ENCODE results near the gene ARHGAP15.

DNA sequence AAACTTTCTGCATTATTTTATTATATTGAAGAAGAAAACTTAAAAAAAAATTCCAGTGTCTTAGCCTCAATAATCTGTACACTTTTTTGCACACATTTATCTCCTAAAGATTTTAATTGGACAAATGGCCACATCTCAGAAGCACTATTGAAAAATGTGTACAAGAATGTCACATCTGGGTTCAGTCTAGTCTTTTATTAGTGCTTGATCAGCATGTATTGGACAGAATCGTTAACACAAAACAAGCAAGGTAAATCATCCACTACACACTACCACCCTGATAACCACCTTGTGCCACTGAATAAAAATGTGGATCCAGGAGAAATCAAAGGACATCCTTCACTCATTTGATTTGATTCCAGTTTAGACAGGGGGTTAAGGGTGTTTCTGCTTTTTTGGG lies 554.8 kb downstream of the ARHGAP15 start:
- TF ChIP-seq, protein P1, sequence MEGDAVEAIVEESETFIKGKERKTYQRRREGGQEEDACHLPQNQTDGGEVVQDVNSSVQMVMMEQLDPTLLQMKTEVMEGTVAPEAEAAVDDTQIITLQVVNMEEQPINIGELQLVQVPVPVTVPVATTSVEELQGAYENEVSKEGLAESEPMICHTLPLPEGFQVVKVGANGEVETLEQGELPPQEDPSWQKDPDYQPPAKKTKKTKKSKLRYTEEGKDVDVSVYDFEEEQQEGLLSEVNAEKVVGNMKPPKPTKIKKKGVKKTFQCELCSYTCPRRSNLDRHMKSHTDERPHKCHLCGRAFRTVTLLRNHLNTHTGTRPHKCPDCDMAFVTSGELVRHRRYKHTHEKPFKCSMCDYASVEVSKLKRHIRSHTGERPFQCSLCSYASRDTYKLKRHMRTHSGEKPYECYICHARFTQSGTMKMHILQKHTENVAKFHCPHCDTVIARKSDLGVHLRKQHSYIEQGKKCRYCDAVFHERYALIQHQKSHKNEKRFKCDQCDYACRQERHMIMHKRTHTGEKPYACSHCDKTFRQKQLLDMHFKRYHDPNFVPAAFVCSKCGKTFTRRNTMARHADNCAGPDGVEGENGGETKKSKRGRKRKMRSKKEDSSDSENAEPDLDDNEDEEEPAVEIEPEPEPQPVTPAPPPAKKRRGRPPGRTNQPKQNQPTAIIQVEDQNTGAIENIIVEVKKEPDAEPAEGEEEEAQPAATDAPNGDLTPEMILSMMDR (IDR thresholded peaks at IDR 0.05; ENCODE audit: low read depth, low read length, poor library complexity, severe bottlenecking) = no peak
- TF ChIP-seq EZH2phosphoT487 (IDR thresholded peaks at IDR 0.05; ENCODE audit: borderline replicate concordance, low read length) = no peak
